HG02623 (cell line): ENCODE data around the gene CBLC.
"Not testable (repeated sequence)": the region's sequence is repeated elsewhere in the genome, so short reads cannot be mapped to it uniquely, and the experiment has no call there.

Experiments used
- ATAC-seq: cut with Tn5 transposase; IDR thresholded peaks from one replicate; pipeline ENCODE4 v1.9.1; 2021; ENCODE audit warnings: moderate library complexity; ENCODE audit not compliant: unreplicated experiment

CBLC gene

DNA sequence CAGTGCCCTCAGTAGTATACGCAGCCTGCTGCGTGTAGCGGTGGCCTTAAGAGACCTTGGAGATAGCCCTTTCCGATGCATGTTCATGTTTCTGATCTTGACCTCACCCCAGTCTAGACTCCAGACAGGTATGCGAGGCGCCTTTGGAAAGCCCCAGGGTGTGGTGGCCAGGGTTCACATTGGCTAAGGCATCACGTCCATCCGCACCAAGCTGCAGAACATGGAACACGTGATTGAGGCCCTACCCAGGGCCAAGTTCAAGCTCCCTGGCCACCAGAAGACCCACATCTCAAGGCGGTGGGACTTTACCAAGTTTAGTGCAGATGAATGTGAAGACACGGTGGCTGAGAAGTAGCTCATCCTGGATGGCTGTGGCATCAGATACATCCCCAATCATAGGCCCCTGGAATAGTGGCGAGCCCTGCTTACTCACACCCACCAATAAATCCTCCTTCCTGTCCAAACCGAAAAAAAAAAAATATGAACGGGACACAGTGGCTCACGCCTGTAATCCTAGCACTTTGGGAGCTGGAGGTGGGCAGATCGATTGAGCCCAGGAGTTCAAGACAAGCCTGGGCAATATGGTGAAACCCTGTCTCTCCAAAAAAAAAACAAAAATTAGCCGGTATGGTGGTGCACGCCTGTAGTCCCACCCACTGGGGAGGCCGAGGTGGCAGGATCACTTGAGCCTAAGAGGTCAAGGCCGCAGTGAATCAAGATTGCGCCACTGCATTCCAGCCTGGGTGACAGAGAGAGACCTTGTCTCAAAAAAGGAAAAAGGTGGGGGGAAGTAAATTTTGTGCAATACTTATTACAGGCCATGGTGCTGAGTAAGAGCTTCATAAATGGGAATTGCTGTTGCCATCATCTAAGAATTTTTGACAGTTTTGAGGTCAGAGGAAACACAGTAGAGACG, 12.4 kb upstream of the CBLC start:
- no peak for ATAC-seq

DNA sequence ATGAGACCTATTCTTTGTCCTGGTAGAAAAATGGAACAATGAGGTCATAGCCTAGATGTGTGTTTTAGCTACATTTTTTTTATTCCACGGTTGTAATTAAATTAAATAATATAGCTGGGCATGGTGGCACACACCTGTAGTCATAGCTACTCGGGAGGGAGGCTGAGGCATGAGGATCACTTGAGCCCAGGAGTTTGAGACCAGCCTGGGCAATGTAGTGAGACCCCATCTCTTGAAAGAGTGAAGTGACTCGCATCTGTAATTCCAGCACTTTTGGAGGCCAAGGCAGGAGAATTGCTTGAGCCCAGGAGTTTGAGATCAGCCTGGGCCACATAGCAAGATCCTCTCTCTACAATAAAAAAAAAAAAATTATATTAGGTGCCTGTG, 11.7 kb upstream of the CBLC start:
- ATAC-seq, result no peak

DNA sequence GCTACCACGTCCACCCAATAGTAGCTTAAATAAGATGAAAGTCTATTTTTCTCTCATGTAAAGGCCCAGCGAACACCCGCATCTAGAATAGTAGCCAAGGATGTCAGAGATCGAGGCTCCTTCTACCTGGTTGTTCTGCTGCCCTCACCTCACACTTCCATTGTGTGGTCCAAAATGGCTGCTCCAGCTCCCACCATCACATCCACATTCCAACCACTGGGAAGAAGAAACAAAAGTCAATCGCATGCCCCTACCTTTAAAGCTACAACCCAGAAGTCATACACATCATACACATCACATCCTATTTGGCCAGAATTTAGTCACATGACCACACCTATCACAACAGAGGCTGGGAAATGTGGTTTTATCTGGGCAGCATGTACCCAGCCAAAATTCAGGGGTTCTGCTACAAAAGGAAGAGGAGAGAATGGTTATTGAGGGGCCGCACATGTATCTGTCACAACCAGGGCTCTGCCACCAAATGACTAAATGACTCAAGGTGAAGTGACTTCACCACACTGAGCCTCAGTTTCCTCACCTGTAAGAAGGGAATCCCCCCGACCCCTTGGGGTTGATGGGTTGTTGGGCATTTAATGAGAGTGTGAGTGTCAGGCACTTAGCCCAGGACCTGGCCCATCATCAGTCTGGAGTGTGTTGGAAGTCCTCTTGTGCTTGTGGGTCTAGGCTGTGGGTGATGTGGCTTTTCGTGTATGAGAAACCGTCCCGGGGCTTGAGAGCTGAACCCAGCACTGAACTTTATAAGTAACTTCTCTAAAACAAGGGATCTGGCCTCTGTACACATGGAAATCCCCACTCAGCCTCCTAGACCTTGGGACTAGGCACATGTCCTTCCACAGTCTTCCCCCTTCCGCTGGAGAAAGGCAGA, 10.2 kb upstream of the CBLC start:
- no peak for ATAC-seq

- ATAC-seq, result peak; percentile 97
Observed at GRCh38 chr19:44770550-44771257, 7.0 kb upstream of the CBLC start.

- not testable (repeated sequence) for ATAC-seq
Observed at GRCh38 chr19:44772144-44772543, 5.5 kb upstream of the CBLC start.

- no peak for ATAC-seq
Observed at GRCh38 chr19:44772959-44773358, 4.7 kb upstream of the CBLC start.

DNA sequence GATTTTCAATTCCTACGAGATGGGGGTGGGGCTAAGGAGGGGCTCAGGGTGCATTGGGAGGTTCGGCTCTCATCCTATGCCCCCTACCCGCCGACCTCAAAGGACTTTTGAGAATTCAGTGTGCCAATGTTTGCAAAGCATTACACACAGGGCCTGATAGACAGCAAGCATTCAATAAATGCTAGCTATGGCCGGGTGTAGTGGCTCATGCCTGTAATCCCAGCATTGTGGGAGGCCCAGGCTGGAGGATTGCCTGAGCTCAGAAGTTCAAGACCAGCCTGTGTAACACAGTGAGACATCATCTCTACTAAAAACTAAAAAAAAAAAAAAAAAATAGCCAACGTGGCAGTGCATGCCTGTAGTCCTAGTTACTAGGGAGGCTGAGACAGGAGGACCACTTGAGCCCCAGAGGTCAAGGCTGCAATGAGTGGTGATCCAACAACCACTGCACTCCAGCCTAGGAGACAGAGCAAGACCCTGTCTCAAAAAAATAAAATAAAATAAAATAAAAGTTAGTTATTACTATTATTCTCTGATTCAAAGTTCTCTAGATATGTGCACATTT, 1.9 kb upstream of the CBLC start:
- no peak for ATAC-seq

DNA sequence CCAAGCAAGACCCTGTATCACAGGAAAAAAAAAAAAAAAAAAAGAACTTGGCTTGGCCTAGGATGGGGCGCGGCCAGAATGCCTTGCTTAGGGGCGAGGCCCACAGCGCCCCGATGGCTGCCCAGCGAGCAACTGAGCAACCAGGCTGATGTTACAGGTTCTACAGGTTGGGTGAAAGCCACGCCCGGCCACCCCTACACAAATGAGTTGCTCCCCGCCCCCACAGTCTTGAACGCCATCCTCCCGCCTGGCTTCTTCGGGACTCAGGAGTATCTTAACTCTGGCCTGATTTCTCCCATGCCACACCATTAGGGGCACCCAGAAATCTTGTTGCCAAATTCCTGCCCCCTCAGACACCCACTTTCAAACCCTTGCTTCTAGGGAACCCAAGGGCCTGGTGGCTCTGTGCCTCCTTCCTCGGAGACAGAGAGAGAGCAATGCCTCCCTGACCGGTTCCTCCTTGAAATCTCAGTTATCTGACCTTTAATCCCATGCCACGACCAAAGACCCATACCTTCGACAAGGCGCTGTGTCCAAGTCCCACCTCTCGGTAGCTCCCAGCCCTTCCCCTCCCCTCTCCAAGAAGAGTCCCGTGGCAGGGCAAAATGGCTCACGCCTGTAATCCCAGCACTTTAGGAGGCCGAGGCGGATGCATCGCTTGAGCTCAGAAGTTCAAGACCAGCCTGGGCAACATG, 1.1 kb upstream of the CBLC start:
- no peak for ATAC-seq

GRCh38 chr19:44779150-44779549, 1.5 kb downstream of the CBLC start:
- ATAC-seq, result no peak

- ATAC-seq, result not testable (repeated sequence)
Observed at GRCh38 chr19:44781694-44782093, 4.0 kb downstream of the CBLC start.

- no peak for ATAC-seq
Observed at GRCh38 chr19:44782729-44783128, 5.0 kb downstream of the CBLC start.

- ATAC-seq, result no peak
Observed at GRCh38 chr19:44783545-44783944, 5.9 kb downstream of the CBLC start.

DNA sequence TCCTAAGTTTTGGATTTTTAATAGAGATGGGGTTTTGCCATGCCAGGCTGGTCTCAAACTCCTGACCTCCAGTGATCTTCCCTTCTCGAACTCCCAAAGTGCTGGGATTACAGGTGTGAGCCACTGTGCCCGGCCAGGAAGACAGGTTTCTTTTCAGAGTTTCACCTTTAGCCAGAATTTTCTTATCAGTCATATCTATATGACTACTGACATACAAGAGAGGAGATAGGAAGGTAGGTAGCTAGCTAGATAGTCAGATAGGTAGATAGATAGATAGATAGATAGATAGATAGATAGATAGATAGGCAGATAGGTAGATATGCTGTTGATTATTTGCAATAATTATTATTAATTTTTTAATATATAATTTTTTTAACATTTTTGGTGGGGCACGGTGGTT, 7.6 kb downstream of the CBLC start:
- ATAC-seq, result no peak

GRCh38 chr19:44785993-44786392, 8.3 kb downstream of the CBLC start:
- no peak for ATAC-seq

DNA sequence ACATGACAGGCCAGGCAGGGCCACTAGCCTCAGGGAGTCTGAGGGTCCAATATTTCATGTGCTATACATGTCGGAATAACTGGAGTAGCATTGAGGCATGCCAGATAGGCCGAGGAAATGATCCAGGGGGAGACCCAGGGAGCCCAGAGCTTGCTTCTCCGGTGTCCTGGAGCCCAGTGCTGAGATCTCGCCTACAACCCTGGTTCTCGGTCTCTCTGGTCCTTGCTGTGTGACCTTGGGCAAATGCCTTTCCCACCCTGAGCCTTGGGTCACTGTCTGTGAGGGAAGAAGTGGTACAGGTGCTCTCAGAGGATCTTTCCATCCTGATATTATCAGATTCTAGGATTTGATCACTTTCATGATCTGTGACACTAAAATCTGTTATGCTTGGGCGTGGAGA, 11.3 kb downstream of the CBLC start:
- ATAC-seq, result no peak

GRCh38 chr19:44789943-44790483, 12.3 kb downstream of the CBLC start:
- no peak for ATAC-seq

DNA sequence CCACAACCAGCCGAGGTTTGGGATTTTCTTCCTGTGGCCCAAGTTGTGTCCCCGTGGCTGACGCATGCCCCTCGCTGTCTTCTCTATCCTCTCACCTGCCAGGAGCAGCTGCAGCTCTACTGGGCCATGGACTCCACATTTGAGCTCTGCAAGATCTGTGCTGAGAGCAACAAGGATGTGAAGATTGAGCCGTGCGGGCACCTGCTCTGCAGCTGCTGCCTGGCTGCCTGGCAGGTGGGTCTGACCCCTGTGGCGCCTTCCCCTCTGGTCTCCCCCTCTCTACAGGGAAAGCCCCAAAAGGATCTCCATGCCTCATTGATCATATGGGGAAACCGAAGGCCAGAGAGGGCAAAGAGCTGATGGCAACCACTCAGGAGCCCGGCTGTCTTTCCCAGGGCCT, 14.6 kb downstream of the CBLC start:
- ATAC-seq, result no peak

- no peak for ATAC-seq
Observed at GRCh38 chr19:44794610-44795009, 16.9 kb downstream of the CBLC start.

DNA sequence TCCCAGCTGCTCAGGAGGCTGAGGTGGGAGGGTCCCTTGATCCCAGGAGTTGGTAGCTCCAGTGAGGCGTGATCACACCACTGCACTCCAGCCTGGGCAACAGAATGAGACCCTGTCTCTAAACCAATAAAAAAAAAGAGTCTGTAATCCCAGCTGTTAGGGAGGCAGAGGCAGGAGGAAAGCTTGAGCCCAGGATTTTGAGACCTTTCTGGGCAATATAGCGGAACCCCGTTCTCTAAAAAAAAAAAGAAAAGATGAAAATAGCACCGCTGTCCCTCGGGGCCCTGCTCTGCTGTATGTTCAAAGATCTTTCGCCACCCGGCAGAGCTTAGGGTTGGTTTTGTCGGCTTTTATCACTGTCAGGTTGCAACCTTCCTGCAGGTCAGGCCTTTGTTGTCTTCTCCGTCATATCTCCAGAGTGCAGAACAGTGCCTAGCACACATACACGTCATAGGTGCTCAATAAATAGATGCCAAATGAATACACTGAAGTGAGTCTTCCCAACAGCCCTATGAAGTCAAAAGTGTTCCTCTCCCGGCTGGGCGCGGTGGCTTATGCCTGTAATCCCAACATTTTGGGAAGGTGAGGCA, 17.8 kb downstream of the CBLC start:
- ATAC-seq, result no peak

- no peak for ATAC-seq
Observed at GRCh38 chr19:44796701-44797115, 19.0 kb downstream of the CBLC start.
